LNCAP (cell line): Measurements from ENCODE around the gene KRTAP2-3.
"Not testable (repeated sequence)": the region's sequence is repeated elsewhere in the genome, so short reads cannot be mapped to it uniquely, and the experiment has no call there.

Source experiments
- TF ChIP-seq, protein P1 (sequence below): fragments of 450-650 bp; IDR thresholded peaks from 2 replicates; pipeline ENCODE4 v1.5.1; 2017; ENCODE audit warnings: mild to moderate bottlenecking

The KRTAP2-3 gene

GRCh38 chr17:41067281-41067680 is 7.4 kb upstream of the KRTAP2-3 start:
- TF ChIP-seq, protein P1, sequence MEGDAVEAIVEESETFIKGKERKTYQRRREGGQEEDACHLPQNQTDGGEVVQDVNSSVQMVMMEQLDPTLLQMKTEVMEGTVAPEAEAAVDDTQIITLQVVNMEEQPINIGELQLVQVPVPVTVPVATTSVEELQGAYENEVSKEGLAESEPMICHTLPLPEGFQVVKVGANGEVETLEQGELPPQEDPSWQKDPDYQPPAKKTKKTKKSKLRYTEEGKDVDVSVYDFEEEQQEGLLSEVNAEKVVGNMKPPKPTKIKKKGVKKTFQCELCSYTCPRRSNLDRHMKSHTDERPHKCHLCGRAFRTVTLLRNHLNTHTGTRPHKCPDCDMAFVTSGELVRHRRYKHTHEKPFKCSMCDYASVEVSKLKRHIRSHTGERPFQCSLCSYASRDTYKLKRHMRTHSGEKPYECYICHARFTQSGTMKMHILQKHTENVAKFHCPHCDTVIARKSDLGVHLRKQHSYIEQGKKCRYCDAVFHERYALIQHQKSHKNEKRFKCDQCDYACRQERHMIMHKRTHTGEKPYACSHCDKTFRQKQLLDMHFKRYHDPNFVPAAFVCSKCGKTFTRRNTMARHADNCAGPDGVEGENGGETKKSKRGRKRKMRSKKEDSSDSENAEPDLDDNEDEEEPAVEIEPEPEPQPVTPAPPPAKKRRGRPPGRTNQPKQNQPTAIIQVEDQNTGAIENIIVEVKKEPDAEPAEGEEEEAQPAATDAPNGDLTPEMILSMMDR: no peak

DNA sequence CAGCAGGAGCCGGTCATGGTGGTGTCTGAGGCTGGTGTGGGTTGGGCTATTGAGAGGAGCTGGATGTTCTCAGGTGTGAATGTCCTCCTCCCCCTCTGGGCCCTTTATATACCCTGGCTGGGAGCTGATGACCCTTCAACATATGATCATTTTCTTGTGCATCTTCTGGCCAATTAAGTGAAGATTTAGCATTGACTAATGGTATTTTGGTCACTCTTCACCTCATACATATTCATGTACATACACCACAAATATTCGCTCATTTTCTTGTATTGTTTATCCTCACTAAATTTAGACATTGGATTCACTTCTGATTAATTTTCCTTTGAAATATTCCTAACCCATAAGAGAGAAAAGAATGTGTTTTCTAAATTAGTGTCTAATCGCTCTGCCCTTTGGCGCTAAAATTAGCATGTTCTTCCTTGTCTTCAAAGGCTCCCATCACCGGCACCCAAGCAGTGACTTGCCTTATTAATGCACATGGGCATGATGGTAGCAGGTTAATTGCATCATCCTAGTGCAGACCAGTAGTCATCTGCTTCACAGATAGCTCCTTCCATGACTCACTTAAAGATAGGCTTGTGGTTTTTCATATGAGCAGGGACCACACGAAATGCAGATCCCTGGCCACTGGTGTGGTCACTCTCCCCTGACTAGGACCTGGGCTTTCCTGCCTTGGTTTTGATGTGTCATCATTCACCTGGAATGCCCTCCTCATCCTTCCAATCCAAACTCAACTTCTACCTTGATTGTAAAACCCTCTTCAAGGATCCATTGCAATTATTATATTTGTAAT is 6.1 kb upstream of the KRTAP2-3 start, which contains the start of gene KRTAP2-4:
KRTAP2-4 (minus strand) TSS at position 51 of the 796 bp plus-strand sequence; CDS start at position 17, 34 bp downstream.
- TF ChIP-seq, protein P1: no peak

DNA sequence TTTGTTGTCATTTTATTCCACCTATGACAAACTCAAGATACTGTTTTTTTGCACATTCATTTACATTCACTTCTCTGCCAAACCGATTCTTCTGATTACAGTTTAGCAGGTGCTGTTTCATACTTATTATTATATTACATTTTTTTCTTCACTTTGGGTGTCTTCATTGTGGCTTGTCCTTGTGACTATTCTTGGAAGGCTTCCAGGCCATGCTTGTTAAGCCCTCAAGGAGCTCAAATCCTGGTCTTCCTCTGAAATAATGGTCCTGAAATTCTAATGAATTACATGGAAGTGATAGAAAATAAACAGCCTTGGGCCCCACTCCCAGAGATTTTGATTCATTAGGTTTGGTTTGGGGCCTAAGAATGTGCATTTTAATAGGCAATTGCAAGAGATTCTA is 4.4 kb upstream of the KRTAP2-3 start:
- TF ChIP-seq, protein P1: no peak

DNA sequence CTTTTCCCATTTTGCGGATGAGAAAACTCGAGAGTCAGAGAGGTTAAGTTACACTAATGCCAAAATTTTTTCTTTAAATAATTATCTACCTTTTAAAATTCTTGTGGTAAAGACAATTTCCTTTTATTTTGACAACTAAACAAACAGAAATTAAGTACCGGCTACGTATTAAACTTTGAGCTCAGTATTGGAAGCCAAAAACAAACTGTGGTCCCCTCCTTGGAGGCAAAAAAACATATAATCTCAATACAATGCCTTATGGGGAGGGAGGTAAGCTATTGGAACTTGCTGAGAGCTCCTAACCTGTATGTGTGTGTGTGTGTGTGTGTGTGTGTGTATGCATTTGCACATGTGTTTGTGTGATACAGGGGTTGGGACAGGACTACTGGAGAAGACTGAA is 3.5 kb upstream of the KRTAP2-3 start:
- TF ChIP-seq, protein P1: no peak

GRCh38 chr17:41061964-41062363 is 2.0 kb upstream of the KRTAP2-3 start:
- TF ChIP-seq, protein P1: no peak

DNA sequence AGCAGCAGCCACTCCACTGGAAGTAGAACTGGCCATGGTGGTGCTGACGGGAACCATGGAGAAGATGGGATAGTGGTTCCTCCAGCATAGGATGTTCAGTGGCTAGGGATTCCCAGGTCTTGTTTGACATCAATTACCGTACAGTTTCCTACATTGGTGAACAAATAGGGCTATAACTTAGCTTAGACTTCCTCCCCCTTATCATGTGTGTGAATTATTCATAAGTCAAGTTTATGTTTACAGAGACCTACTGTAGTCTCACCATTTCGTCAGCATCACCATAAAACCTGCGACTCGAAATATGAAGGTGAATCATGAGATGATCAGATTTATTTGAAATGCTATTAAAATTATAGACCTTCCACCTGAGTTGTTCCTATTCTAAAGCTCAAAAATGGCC is 1.2 kb downstream of the KRTAP2-3 start:
- TF ChIP-seq, protein P1: no peak

- TF ChIP-seq, protein P1: no peak
Observed at GRCh38 chr17:41057547-41057946, 2.4 kb downstream of the KRTAP2-3 start.

DNA sequence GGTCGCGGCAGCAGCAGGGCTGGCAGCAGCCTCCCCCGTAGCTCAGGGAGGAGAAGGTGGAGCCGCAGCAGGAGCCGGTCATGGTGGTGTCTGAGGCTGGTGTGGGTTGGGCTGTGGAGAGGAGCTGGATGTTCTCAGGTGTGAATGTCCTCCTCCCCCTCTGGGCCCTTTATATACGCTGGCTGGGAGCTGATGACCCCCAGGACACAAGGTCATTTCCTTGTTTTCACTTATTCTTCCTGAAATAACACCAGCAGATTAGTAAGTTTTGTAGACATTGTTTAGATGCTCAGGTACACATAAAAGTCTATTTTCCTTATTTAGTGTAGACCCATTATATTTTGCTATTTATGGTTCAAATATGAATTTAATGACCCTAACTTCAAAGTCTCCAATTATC is 4.8 kb downstream of the KRTAP2-3 start, which contains the start of gene KRTAP2-2:
KRTAP2-2 (minus strand) TSS at position 101 of the 400 bp plus-strand sequence; CDS start at position 82, 19 bp downstream.
- TF ChIP-seq, protein P1: not testable (repeated sequence)
